Lung (tissue), 12 donors: Measurements from ENCODE around the gene CASZ1. TPM values are rescaled to one million over a fixed set of nuclear protein-coding genes. Genes with fewer than 3 reads are reported as not detected.

Experiments used
- ATAC-seq: fragments of 200-7000 bp; cut with Tn5 transposase; one replicate; pipeline ENCODE4 v1.9.1; 2020; ENCODE audit warnings: moderate number of reproducible peaks; ENCODE audit not compliant: insufficient read depth, low FRiP score
- DNase-seq, 3 donors: peaks; one replicate each; pipeline ENCODE4 v3.0.0-alpha.2; 2013 to 2017
- H3K27ac ChIP-seq, 2 donors: one replicate each; pipeline ENCODE4 v1.5.1; 2013; ENCODE audit warnings: mild to moderate bottlenecking in 2 of 2, moderate library complexity in 2 of 2, control low read depth in 1 of 2, inconsistent platforms in 1 of 2, low read depth in 1 of 2, low read length in 1 of 2
- H3K27me3 ChIP-seq, 3 donors: one replicate each; pipeline ENCODE4 v1.5.1; 2013; ENCODE audit warnings: low read length in 2 of 3; ENCODE audit not compliant: control insufficient read depth in 3 of 3, insufficient read depth in 3 of 3
- H3K36me3 ChIP-seq, 4 donors: one replicate each; pipeline ENCODE4 v1.5.1; 2013; ENCODE audit warnings: low read length in 4 of 4, mild to moderate bottlenecking in 1 of 4, moderate library complexity in 1 of 4; ENCODE audit not compliant: control insufficient read depth in 4 of 4, insufficient read depth in 4 of 4
- H3K4me1 ChIP-seq, 5 donors: one replicate each; pipeline ENCODE4 v1.5.1; 2013; ENCODE audit warnings: low read length in 5 of 5, mild to moderate bottlenecking in 2 of 5, moderate library complexity in 1 of 5; ENCODE audit not compliant: control insufficient read depth in 5 of 5, insufficient read depth in 5 of 5
- H3K4me3 ChIP-seq: one replicate; pipeline ENCODE4 v1.5.1; 2013; ENCODE audit warnings: mild to moderate bottlenecking, control low read depth, moderate library complexity
- H3K9ac ChIP-seq, 2 donors: one replicate each; pipeline ENCODE4 v1.5.1; 2013; ENCODE audit warnings: low read length in 2 of 2, control low read depth in 1 of 2; ENCODE audit not compliant: insufficient read depth in 1 of 2
- H3K9me3 ChIP-seq, 4 donors: one replicate each; pipeline ENCODE4 v1.5.1; 2013; ENCODE audit warnings: low read length in 3 of 4, mild to moderate bottlenecking in 1 of 4, moderate library complexity in 1 of 4; ENCODE audit not compliant: control insufficient read depth in 4 of 4, insufficient read depth in 3 of 4
- WGBS, 2 donors: extraction: QIAGEN DNeasy Blood & Tissue Kit; methylation state at CpG; one replicate each; pipeline ENCODE4 v1.1.7; 2013; 5-methylcytosine and 5-hydroxymethylcytosine counted together
- polyA plus RNA-seq, 2 donors: library from polyadenylated mRNA; stranded (reverse); fragments of 200-250 nt; gene quantifications; one replicate each; pipeline ENCODE4 v1.2.1, GENCODE V29; 2013
- total RNA-seq, 2 donors: library from RNA; depleted of rRNA in 1 of 2; stranded (reverse); fragments of >200 nt in 1 of 2; gene quantifications; one replicate each; pipeline ENCODE4 v1.2.1, GENCODE V29; 2014 to 2021
- TF ChIP-seq, protein P1 (sequence below): IDR thresholded peaks from 2 replicates; pipeline ENCODE4 v1.5.1; 2012; ENCODE audit warnings: mild to moderate bottlenecking; ENCODE audit errors: control extremely low read depth, extremely low read depth
- donor health status: control.
- donor health status: control.
- donor health status: Bipolar disorder and iron deficiency.
- donor health status: healthy.
- donor health status: DM: yes; HTN: yes; CAD: no.

Gene CASZ1
- total and polyA plus RNA-seq, 4 donors: 10.3 to 69.9 (median 40.5) TPM

DNA sequence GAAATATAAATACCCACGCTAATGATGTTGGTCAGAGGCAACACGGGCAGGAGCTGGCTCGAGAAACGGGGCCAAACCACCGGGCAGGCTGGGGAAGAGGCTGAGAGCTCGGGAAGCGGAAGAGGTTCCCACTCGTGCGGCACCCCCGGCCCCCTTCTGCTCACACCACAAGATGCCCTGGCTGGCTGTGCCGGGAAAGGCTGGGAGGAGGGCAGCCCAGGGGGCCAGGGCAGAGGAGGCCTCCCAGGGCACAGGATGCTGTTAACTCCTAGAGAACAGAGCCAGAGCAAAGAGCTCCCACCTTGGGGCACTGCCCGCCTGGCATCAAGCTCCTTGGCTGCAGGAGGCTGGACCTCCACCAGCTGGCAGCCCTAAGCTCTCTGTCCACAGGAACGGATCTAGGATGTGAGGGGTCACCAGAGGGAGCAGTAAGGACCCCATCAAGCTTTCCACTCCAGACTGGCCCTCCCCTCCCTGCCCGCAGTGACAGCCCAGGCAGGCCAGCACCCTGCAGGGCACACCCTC is 44.8 kb downstream of the CASZ1 start:
- ATAC-seq: no peak
- DNase-seq: no peak
- Histone ChIP-seq H3K9me3 (no peaks in the 10 kb centered on the region), H3K4me3 (no peak overlapping the region), H3K36me3 (no peaks in the 10 kb centered on the region), H3K4me1 (peaks cover 0 to 20% (median 4%) of the 10 kb centered on the region in 5 donors), H3K27ac (peak overlapping the region in 1 of 2 donors; percentile 47), H3K9ac (no peak overlapping the region), H3K27me3 (no peaks in the 10 kb centered on the region)
- 83 to 85% methylated on average over 14 of the region's 14 CpGs for WGBS, 2 donors
- TF ChIP-seq, protein P1, sequence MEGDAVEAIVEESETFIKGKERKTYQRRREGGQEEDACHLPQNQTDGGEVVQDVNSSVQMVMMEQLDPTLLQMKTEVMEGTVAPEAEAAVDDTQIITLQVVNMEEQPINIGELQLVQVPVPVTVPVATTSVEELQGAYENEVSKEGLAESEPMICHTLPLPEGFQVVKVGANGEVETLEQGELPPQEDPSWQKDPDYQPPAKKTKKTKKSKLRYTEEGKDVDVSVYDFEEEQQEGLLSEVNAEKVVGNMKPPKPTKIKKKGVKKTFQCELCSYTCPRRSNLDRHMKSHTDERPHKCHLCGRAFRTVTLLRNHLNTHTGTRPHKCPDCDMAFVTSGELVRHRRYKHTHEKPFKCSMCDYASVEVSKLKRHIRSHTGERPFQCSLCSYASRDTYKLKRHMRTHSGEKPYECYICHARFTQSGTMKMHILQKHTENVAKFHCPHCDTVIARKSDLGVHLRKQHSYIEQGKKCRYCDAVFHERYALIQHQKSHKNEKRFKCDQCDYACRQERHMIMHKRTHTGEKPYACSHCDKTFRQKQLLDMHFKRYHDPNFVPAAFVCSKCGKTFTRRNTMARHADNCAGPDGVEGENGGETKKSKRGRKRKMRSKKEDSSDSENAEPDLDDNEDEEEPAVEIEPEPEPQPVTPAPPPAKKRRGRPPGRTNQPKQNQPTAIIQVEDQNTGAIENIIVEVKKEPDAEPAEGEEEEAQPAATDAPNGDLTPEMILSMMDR: no peak

DNA sequence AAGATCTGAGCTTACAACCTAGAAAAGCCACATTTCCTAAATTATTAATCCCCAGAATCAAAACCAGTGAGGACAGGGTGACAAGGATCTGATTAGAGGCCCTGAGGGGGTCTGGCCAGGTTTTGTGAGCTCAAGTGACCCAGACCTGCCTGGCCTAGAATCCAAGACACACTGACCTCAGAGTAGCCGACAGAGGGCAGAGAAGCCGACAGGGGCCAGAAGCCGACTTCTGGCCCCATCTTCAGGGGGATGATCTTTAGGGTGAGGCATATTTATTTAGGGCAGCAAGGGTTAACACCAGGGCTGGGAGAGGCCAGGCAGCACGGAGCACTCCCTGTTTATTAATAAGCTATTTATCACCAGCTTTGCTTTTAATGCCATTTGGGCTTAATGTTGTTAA is 45.3 kb downstream of the CASZ1 start:
- H3K27ac ChIP-seq: peak overlapping the region in 1 of 2 donors; percentile 47
- no peaks in the 10 kb centered on the region for H3K36me3 ChIP-seq
- no peak overlapping the region for H3K4me3 ChIP-seq
- DNase-seq (no peak), ATAC-seq (no peak)
- TF ChIP-seq, protein P1: no peak
- WGBS, 2 donors: 77 to 81% methylated on average over 4 of the region's 4 CpGs
- no peaks in the 10 kb centered on the region for H3K9me3 ChIP-seq
- no peaks in the 10 kb centered on the region for H3K27me3 ChIP-seq
- H3K4me1 ChIP-seq: peaks cover 0 to 17% (median 3%) of the 10 kb centered on the region in 5 donors
- no peak overlapping the region for H3K9ac ChIP-seq

DNA sequence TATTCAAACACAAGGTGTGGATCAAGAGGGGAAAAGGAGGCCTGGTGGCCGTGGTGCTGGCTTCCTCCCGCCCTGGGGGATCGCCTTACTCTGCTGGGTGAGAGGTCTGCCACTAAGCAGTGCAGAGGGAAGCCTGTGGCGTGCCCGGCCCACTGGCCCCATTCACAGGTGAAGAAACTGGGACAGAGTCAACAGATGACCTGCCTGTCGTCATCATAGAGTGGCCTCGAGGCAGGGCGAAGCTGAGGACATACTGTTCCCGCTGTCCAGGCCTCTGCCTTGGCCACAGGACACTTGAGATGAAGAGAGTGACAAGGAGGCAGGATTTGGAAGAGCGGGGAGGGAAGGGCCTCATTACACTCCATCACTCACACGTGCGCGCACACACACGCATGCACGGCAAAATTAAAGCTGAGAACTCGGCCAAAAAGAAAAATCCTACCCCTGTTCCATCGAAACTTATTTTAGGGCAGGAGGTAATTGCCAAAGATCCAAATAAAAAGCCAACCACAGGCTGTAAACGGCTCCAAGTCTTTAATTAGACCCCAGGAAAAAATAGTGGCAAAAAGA is 50.5 kb downstream of the CASZ1 start:
- H3K9ac ChIP-seq: no peak overlapping the region
- H3K36me3 ChIP-seq: no peaks in the 10 kb centered on the region
- DNase-seq (no peak), ATAC-seq (peak; percentile 85)
- peaks cover 0 to 10% (median 4%) of the 10 kb centered on the region in 5 donors for H3K4me1 ChIP-seq
- H3K9me3 ChIP-seq: no peaks in the 10 kb centered on the region
- WGBS, 2 donors: 70 to 82% methylated on average over 18 of the region's 18 CpGs
- TF ChIP-seq, protein P1: no peak
- no peaks in the 10 kb centered on the region for H3K27me3 ChIP-seq
- peak overlapping the region; percentile 84 for H3K27ac ChIP-seq
- H3K4me3 ChIP-seq: no peak overlapping the region
